Common myeloid progenitor, CD34-positive (primary cell): Measurements from ENCODE around the gene DPYSL3.

ENCODE experiments used
- CTCF ChIA-PET: fragments of 350-600 bp; sonication (Branson Sonifier 250); formaldehyde crosslinking; loops from one replicate; lab custom pipeline; 2021; ENCODE audit warnings: antibody characterized with exemption; lab: Charles Lee
- POLR2A ChIA-PET: fragments of 350-600 bp; sonication (Branson Sonifier 250); formaldehyde crosslinking; loops from one replicate; lab custom pipeline; 2021; ENCODE audit warnings: antibody characterized with exemption; lab: Charles Lee
- DNase-seq, 3 donors: peaks; one replicate each; pipeline versions ENCODE4 v3.0.0 to v3.0.0-alpha.2; 2013
- H3K27ac ChIP-seq, 2 experiments: 1 replicate in 1 of 2; 2 replicates in 1 of 2; pipeline ENCODE4 v1.7.0; 2013; ENCODE audit warnings: inconsistent platforms in 2 of 2, low read length in 2 of 2, mild to moderate bottlenecking in 2 of 2, low read depth in 1 of 2, moderate library complexity in 1 of 2; ENCODE audit not compliant: severe bottlenecking in 2 of 2, insufficient read depth in 1 of 2, poor library complexity in 1 of 2
- H3K27me3 ChIP-seq, 5 experiments: replicated peaks in 2 of 5; 1 replicate in 3 of 5; 2 replicates in 2 of 5; pipeline versions ENCODE4 v1.6.1 to v1.7.0; 2013; ENCODE audit warnings: low read length in 4 of 5, mild to moderate bottlenecking in 2 of 5, moderate library complexity in 2 of 5, inconsistent platforms in 1 of 5; ENCODE audit not compliant: insufficient read depth in 5 of 5, control insufficient read depth in 4 of 5
- H3K36me3 ChIP-seq, 4 experiments: 1 replicate in 2 of 4; 2 replicates in 2 of 4; pipeline versions ENCODE4 v1.6.1 to v1.7.0; 2013; ENCODE audit warnings: low read length in 3 of 4, control low read depth in 1 of 4, mild to moderate bottlenecking in 1 of 4; ENCODE audit not compliant: control insufficient read depth in 4 of 4, insufficient read depth in 4 of 4
- H3K4me1 ChIP-seq, 4 experiments: 1 replicate in 3 of 4; 2 replicates in 1 of 4; pipeline versions ENCODE4 v1.6.1 to v1.7.1; 2013; ENCODE audit warnings: low read length in 3 of 4, mild to moderate bottlenecking in 3 of 4, control low read depth in 1 of 4, inconsistent platforms in 1 of 4, moderate library complexity in 1 of 4; ENCODE audit not compliant: control insufficient read depth in 4 of 4, insufficient read depth in 4 of 4; ENCODE audit errors: control extremely low read depth in 1 of 4
- H3K4me3 ChIP-seq, 7 experiments: 1 replicate in 4 of 7; 2 replicates in 3 of 7; pipeline versions ENCODE4 v1.5.1 to v1.7.0; 2013; ENCODE audit warnings: mild to moderate bottlenecking in 7 of 7, low read length in 6 of 7, moderate library complexity in 6 of 7, inconsistent platforms in 2 of 7, low read depth in 2 of 7, control low read depth in 1 of 7; ENCODE audit not compliant: insufficient read depth in 4 of 7, control insufficient read depth in 1 of 7; ENCODE audit errors: extremely low read depth in 1 of 7
- H3K9me3 ChIP-seq, 5 experiments: 1 replicate in 4 of 5; 2 replicates in 1 of 5; pipeline versions ENCODE4 v1.6.1 to v1.7.1; 2013; ENCODE audit warnings: low read length in 4 of 5, mild to moderate bottlenecking in 2 of 5, inconsistent platforms in 1 of 5, low read depth in 1 of 5, moderate library complexity in 1 of 5; ENCODE audit not compliant: control insufficient read depth in 4 of 5, insufficient read depth in 2 of 5; ENCODE audit errors: control extremely low read depth in 1 of 5
- WGBS: methylation state at CpG from one replicate; pipeline ENCODE4 v1.1.5; 2013; ENCODE audit not compliant: insufficient coverage; 5-methylcytosine and 5-hydroxymethylcytosine counted together

The DPYSL3 gene

GRCh38 chr5:147348046-147348445, 161.8 kb downstream of the DPYSL3 start:
- Histone ChIP-seq H3K27me3 (peaks cover 0 to 2% (median 0%) of the 10 kb centered on the region in 5 experiments), H3K9me3 (no peaks in the 10 kb centered on the region), H3K27ac (no peak overlapping the region), H3K4me1 (peaks cover 0 to 2% (median 0%) of the 10 kb centered on the region in 4 experiments), H3K36me3 (no peaks in the 10 kb centered on the region), H3K4me3 (no peak overlapping the region)
- ChIA-PET POLR2A (no interaction called here), CTCF (no interaction called here)
- WGBS, result no CpG with 5 or more reads among the region's 2 CpGs
- no peak for DNase-seq

GRCh38 chr5:147346006-147346561, 163.8 kb downstream of the DPYSL3 start:
- Histone ChIP-seq H3K27me3 (peaks cover 0 to 2% (median 0%) of the 10 kb centered on the region in 5 experiments), H3K4me1 (no peaks in the 10 kb centered on the region), H3K27ac (no peak overlapping the region), H3K36me3 (no peaks in the 10 kb centered on the region), H3K9me3 (no peaks in the 10 kb centered on the region), H3K4me3 (no peak overlapping the region)
- 87% methylated on average over 3 of the region's 5 CpGs for WGBS
- DNase-seq, result no peak
- ChIA-PET POLR2A (no interaction called here), CTCF (no interaction called here)

GRCh38 chr5:147344861-147345260, 165.0 kb downstream of the DPYSL3 start:
- Histone ChIP-seq H3K27me3 (peaks cover 0 to 3% (median 0%) of the 10 kb centered on the region in 5 experiments), H3K4me1 (no peaks in the 10 kb centered on the region), H3K4me3 (no peak overlapping the region), H3K9me3 (no peaks in the 10 kb centered on the region), H3K27ac (no peak overlapping the region), H3K36me3 (no peaks in the 10 kb centered on the region)
- CTCF ChIA-PET, result no interaction called here
- DNase-seq, result no peak
- POLR2A ChIA-PET, result no interaction called here
- WGBS, result no CpG with 5 or more reads among the region's 1 CpG

- no peak overlapping the region for H3K27ac ChIP-seq
- DNase-seq, result no peak
- no peak overlapping the region for H3K4me3 ChIP-seq
- no peaks in the 10 kb centered on the region for H3K36me3 ChIP-seq
- peaks cover 0 to 3% (median 0%) of the 10 kb centered on the region in 5 experiments for H3K27me3 ChIP-seq
- H3K4me1 ChIP-seq, result no peaks in the 10 kb centered on the region
- POLR2A ChIA-PET, result no interaction called here
- CTCF ChIA-PET, result no interaction called here
- peaks cover 0 to 6% (median 0%) of the 10 kb centered on the region in 5 experiments for H3K9me3 ChIP-seq
Measured at GRCh38 chr5:147341345-147341744, 168.5 kb downstream of the DPYSL3 start.

- Histone ChIP-seq H3K27me3 (peaks cover 0 to 3% (median 0%) of the 10 kb centered on the region in 5 experiments), H3K27ac (no peak overlapping the region), H3K36me3 (no peaks in the 10 kb centered on the region), H3K9me3 (peaks cover 0 to 6% (median 0%) of the 10 kb centered on the region in 5 experiments), H3K4me3 (no peak overlapping the region), H3K4me1 (no peaks in the 10 kb centered on the region)
- CTCF ChIA-PET, result no interaction called here
- DNase-seq, result no peak
- POLR2A ChIA-PET, result no interaction called here
- WGBS, result 86% methylated on average over 1 of the region's 1 CpG
Measured at GRCh38 chr5:147340941-147341340, 168.9 kb downstream of the DPYSL3 start.
